HAP-1 (cell line): Measurements from ENCODE around the gene JPH3.

Experiments
- DNase-seq, 2 experiments: peaks; one replicate each; pipeline ENCODE4 v3.0.0-alpha.2; 2016 to 2020; ENCODE audit warnings: low spot score in 2 of 2
- H3K27me3 ChIP-seq: fragments of 250-450 bp; sonication (Bioruptor Pico); 2 replicates; pipeline ENCODE4 v1.5.1; 2020; ENCODE audit warnings: low read depth, mild to moderate bottlenecking, moderate library complexity
- H3K36me3 ChIP-seq: fragments of 250-450 bp; sonication (Bioruptor Pico); replicated peaks from 2 replicates; pipeline ENCODE4 v1.5.1; 2020; ENCODE audit warnings: mild to moderate bottlenecking
- H3K4me1 ChIP-seq: fragments of 250-450 bp; sonication (Bioruptor Pico); 2 replicates; pipeline ENCODE4 v1.5.1; 2020; ENCODE audit warnings: mild to moderate bottlenecking
- H3K4me3 ChIP-seq: fragments of 250-450 bp; sonication (Bioruptor Pico); 2 replicates; pipeline ENCODE4 v1.5.1; 2020; ENCODE audit warnings: mild to moderate bottlenecking, moderate library complexity
- H3K9me3 ChIP-seq: fragments of 250-450 bp; sonication (Bioruptor Pico); 2 replicates; pipeline ENCODE4 v1.5.1; 2020; ENCODE audit warnings: mild to moderate bottlenecking, moderate library complexity
- in situ Hi-C: fragments of 300-500 bp; cut with MboI; formaldehyde crosslinking; loops from 3 replicates; pipeline ENCODE4 v1.14.3; 2020; ENCODE audit warnings: low sequenced_read_pairs, inconsistent platforms, mixed read lengths

Gene JPH3

DNA sequence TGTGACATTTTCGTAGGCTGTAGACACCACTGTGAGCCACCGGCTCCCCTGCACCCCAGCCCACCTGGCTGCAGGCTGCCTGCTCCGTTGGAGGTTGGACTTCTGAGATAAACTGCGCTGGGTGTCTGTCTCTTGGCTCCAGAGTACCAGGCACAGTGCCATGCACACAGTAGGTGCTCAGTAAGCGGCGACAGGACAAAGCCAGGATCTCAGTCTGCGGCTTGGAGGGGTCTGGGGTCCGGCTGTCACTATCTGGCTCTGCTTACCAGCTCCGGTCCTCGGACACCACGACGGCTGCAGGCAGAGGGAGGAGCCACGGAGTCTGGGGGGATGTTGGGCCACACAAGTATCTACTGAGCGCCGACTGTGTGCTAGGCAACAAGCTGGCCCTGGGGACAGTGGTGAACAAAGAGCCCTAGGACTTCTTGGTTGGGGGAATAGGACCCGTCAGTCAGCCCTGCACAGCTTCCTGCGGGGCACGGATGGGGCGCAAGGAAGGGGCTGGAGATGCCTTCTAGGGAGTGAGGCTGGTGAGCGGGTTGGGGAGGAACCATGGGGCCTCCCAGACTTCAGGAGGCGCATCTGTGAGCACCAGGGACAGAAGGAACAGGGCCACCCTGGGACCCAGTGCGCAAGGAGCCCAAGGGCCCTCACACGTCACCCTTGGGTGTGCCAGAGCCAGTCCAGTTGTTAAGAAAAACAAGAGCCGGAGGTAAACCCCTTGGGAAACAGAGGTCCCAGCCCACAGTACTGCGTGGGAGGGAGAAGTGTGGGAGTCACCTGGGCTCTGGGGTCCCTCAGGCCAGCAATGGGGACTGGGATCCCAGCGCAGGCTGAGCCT is 17.3 kb downstream of the JPH3 start:
- no peaks in the 10 kb centered on the region for H3K27me3 ChIP-seq
- in situ Hi-C loops: no loop called here
- no peak for DNase-seq
- no peaks in the 10 kb centered on the region for H3K36me3 ChIP-seq
- H3K9me3 ChIP-seq: no peaks in the 10 kb centered on the region
- H3K4me3 ChIP-seq: no peak overlapping the region
- no peaks in the 10 kb centered on the region for H3K4me1 ChIP-seq

DNA sequence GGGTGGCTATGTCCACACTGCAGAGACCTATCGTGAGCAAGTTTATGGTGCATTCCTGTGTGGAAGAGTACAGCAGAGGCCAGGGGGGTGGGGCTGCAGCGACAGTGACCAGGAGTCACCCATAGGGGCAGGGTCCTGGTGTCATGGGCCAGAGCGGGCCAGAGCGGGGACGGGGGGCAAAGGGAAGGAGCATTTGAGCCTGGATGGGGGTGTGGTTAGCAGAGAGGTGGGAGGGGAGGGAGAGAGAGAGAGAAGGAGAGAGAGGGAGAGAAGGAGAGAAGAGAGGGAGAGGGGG is 17.8 kb downstream of the JPH3 start:
- DNase-seq: no peak
- Histone ChIP-seq H3K4me3 (no peak overlapping the region), H3K9me3 (no peaks in the 10 kb centered on the region), H3K36me3 (no peaks in the 10 kb centered on the region), H3K4me1 (no peaks in the 10 kb centered on the region), H3K27me3 (no peaks in the 10 kb centered on the region)
- in situ Hi-C loops: no loop called here

- in situ Hi-C loops: no loop called here
Measured at GRCh38 chr16:87621550-87621829, 19.2 kb downstream of the JPH3 start.

DNA sequence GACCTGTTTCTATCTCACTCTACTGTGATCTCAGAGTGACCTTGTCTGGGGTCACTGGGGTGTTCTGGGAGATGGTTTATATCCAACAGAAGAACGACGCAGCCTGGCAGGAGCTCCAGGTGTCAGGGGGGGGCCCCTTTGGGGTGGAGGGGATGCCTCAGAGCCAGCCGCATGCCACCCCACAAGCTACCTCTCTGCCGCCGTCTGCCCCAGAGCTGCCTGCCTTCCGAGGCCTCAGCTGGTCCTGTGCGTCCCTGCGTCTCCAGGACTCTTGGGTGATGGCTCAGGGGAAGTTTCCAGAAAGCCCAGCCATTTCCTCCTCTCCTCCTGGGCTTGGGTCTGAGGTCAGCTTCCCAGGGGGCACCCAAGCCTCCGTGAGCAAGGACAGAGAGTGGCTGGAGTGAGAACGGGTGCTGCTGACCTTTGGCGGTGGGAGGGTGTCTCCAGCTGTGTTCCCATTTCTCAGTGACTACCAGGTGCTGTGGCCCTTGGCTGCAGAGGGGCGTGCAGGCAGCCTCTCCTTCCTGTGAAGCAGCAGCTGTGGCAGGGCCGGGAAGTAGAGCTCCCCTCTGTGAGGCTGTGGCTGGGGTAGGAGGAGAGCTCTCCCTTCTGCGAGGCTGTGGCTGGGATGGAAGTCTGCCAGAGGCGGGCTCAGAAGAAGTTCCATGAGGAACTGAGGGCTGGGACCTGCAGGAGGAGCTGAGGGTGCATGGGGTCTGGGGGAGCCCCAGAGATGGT is 19.8 kb downstream of the JPH3 start:
- H3K4me3 ChIP-seq: no peak overlapping the region
- H3K4me1 ChIP-seq: no peaks in the 10 kb centered on the region
- in situ Hi-C loops: no loop called here
- no peaks in the 10 kb centered on the region for H3K27me3 ChIP-seq
- H3K36me3 ChIP-seq: no peaks in the 10 kb centered on the region
- DNase-seq: no peak
- no peaks in the 10 kb centered on the region for H3K9me3 ChIP-seq

More at GRCh38 chr16:87621550-87621829, 19.2 kb downstream of the JPH3 start:
- Histone ChIP-seq H3K27me3 (no peaks in the 10 kb centered on the region), H3K4me1 (no peaks in the 10 kb centered on the region), H3K9me3 (no peaks in the 10 kb centered on the region), H3K4me3 (no peak overlapping the region), H3K36me3 (no peaks in the 10 kb centered on the region)
- no peak for DNase-seq

- no peaks in the 10 kb centered on the region for H3K9me3 ChIP-seq
- no peaks in the 10 kb centered on the region for H3K36me3 ChIP-seq
- no peaks in the 10 kb centered on the region for H3K4me1 ChIP-seq
- H3K27me3 ChIP-seq: no peaks in the 10 kb centered on the region
- DNase-seq: no peak
- H3K4me3 ChIP-seq: no peak overlapping the region
- in situ Hi-C loops: no loop called here
Measured at GRCh38 chr16:87622756-87623319, 20.5 kb downstream of the JPH3 start.

DNA sequence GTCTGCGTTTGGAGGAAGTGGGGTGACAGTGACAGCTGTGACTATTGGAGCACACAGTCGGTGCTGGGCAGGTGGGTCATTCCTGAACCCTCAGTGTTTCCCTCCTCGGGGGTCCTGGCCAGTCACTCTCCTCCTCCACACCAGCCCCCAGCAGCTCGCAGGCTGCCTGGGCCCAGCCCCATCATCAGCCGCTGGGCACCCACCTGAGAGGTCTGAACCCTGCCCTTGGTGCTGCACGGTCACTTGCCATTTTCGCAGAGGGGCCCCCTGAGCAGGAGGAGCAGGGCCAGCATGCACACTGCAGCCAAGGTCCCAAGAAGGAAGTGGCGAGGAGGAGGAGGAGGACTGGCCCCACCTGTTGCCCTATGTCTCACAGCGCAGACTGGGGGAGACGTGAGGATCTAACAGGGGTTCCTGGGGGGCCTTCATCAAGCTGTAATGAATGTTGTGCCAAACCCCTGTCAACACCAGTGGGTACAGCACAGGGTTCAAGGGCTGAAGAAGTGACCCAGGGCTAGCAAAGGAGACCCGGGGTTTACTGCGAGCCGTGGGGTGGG is 23.0 kb downstream of the JPH3 start:
- Histone ChIP-seq H3K4me1 (no peaks in the 10 kb centered on the region), H3K27me3 (no peaks in the 10 kb centered on the region), H3K36me3 (no peaks in the 10 kb centered on the region), H3K4me3 (no peak overlapping the region), H3K9me3 (no peaks in the 10 kb centered on the region)
- no peak for DNase-seq
- in situ Hi-C loops: no loop called here

DNA sequence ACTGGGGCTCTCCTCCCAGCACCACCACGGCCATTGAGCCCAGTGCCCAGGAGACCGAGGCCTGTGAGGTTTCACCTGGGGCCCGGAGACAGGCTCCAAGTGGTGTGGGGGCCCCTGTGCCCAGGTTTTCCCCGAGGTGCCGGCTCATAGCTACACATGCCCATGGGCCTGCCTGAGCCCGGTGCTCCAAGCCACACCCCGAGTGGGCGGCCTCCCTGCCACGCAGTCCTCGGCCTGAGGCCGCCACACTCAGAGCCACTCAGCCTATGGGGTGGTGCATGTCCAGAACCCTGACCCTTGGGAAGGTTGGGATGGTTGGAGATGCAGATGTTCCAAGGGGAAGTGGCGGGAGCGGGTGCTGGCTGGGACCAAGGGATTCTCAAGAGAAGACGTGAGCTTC is 24.1 kb downstream of the JPH3 start:
- Histone ChIP-seq H3K36me3 (no peaks in the 10 kb centered on the region), H3K9me3 (no peaks in the 10 kb centered on the region), H3K4me3 (no peak overlapping the region), H3K27me3 (no peaks in the 10 kb centered on the region), H3K4me1 (no peaks in the 10 kb centered on the region)
- in situ Hi-C loops: no loop called here
- no peak for DNase-seq

DNA sequence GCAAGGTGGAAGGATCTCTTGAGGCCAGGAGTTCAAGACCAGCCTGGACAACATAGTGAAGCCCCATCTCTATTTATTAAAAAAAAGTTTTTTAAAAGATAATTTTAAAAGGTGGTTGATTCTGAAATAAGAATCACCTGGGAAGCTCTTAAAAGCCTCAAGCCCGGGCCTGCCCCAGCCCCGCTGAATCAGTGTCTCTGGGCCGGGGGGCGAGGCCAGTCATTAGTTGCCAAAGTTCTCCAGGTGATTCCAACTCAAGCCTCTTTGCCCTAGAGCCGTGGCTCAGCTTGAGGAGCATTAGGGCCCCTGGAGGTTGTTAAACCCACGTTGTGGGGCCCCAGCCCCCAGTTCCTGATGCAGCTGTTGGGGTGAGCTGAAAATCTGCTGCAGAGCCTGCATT is 24.6 kb downstream of the JPH3 start:
- Histone ChIP-seq H3K9me3 (no peaks in the 10 kb centered on the region), H3K36me3 (no peaks in the 10 kb centered on the region), H3K4me1 (no peaks in the 10 kb centered on the region), H3K4me3 (no peak overlapping the region), H3K27me3 (no peaks in the 10 kb centered on the region; the same call in 1 of the 2 replicates)
- in situ Hi-C loops: no loop called here
- no peak for DNase-seq

DNA sequence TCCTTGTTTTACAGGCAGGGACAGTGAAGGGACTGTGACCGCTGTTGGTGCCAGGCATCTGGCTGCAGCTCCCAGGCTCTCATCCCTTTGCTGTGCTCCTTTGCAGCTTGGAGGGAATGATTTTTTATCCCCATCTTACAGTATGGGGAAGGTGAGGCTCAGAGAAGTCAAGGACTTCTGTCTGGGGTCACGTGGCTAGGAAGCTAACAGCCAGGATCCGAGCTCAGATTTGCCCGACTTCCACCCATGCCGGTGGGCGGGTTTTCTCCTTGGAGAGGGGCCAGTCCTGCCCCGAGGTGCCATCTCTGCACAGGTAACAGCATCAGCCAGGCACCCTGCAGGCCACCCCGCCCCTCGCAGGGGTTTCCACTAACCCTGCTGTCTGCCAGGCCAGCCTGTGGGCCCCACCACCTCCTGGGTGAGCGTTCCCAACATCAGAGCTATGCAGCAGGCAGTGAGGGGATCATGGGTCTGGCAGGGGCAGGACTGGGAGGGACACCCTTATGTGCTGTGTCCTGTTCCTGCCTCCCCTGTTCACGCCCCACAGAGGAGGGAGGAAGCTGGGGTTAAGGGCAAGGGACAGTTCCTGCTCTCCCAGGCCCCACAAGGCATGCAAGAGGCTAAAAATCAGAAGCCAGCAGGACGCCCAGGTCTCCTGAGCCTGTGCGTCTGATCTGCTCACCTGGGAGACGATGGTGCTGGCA is 25.4 kb downstream of the JPH3 start:
- in situ Hi-C loops: no loop called here
- Histone ChIP-seq H3K27me3 (no peaks in the 10 kb centered on the region; the same call in 1 of the 2 replicates), H3K4me1 (no peaks in the 10 kb centered on the region)

DNA sequence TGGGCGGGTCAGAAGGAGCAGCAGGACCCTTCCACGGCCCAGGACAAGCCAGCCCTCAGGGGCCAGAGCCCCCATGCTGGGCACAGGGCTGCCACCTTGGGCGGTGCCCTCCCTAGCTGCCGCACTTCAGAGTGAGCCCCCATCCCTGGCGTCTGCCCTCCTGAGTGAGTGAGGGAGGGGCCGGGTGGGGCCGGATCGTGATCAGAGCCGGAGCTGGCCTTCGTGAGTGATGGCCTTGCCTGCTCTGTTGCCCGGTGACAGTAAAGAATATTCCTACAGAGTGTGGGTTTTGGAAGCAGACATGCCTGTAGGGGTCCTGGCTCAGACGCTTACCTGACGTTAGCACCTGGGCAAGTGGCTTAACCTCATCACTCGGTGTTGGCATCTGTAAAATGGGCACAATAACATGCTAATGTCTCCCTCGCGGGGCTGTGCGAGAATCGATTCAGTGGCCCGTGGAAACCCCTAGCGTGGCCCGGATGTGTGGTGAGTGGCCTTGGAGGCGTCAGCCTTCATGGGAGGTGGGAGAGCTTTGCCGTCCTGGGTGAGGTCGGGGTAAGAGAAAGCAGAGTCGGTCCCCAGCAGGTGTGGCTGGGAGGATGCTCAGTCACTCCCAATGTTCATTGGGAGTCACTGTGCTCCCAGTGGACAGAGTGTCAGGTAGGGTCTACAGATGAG is 26.1 kb downstream of the JPH3 start:
- no peak for DNase-seq
- H3K4me3 ChIP-seq: no peak overlapping the region
- H3K36me3 ChIP-seq: no peaks in the 10 kb centered on the region
- H3K9me3 ChIP-seq: no peaks in the 10 kb centered on the region
- no peaks in the 10 kb centered on the region; the same call in 1 of the 2 replicates for H3K27me3 ChIP-seq
- in situ Hi-C loops: no loop called here
- no peaks in the 10 kb centered on the region for H3K4me1 ChIP-seq

More for the DNA sequence above, 25.4 kb downstream of the JPH3 start:
- H3K9me3 ChIP-seq: no peaks in the 10 kb centered on the region
- no peaks in the 10 kb centered on the region for H3K36me3 ChIP-seq
- DNase-seq: no peak
- H3K4me3 ChIP-seq: no peak overlapping the region

DNA sequence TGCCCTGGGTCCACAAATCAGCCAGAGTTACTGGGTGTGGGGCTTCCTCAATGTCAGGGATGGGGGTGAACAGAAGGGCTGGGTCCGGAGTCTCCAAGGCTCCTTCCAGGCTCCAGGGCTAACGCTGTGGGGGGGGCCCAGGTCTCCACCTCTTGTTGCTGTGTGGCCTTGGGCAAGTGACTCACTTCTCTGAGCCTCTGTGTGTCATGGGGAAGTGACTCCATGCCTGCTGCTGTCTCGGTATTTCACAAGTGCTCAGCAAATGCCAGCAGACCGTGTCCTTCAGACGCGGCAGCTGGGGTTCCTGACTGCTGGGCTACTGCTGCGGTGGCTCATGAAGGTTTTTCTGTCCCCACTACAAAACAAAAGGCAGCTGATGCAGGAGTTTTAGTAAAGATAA is 26.6 kb downstream of the JPH3 start:
- Histone ChIP-seq H3K4me3 (no peak overlapping the region), H3K9me3 (no peaks in the 10 kb centered on the region), H3K4me1 (no peaks in the 10 kb centered on the region), H3K27me3 (no peaks in the 10 kb centered on the region; the same call in 1 of the 2 replicates), H3K36me3 (no peaks in the 10 kb centered on the region)
- no peak for DNase-seq
- in situ Hi-C loops: no loop called here

DNA sequence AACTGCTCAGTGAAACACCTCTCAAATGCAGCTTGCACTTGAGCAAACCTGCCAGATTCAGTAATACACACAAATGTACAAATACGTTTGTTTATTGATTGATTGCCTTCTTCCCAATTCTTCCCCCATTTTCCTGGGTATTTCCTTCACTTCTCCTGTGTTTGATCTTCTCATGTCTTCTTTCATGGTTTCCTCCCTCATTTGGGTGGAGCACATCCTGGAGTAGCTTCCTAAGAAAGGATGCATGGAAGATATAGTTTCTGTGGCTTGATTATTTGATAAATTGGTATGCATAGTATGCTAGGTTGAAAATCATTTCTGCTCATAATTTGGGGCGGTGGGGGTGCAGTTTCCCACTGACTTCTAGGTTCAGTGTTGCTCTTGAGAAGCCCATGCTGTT is 28.8 kb downstream of the JPH3 start:
- H3K27me3 ChIP-seq: no peaks in the 10 kb centered on the region; the same call in 1 of the 2 replicates
- in situ Hi-C loops: no loop called here

GRCh38 chr16:87634411-87634810 is 32.1 kb downstream of the JPH3 start:
- DNase-seq: no peak
- no peaks in the 10 kb centered on the region for H3K9me3 ChIP-seq
- H3K4me3 ChIP-seq: no peak overlapping the region
- H3K36me3 ChIP-seq: no peaks in the 10 kb centered on the region
- H3K4me1 ChIP-seq: peaks cover 5% of the 10 kb centered on the region; the same call in 1 of the 2 replicates
- in situ Hi-C loops: no loop called here
- peaks cover 4% of the 10 kb centered on the region; the same call in 1 of the 2 replicates for H3K27me3 ChIP-seq

More for the DNA sequence above, 28.8 kb downstream of the JPH3 start:
- Histone ChIP-seq H3K4me3 (no peak overlapping the region), H3K4me1 (peaks cover 3% of the 10 kb centered on the region; the same call in 1 of the 2 replicates), H3K36me3 (no peaks in the 10 kb centered on the region), H3K9me3 (no peaks in the 10 kb centered on the region)
- DNase-seq: no peak
